ENCODE data around the gene TCF12.

The TCF12 gene

GRCh38 chr15:56901931-56902330, 16.5 kb upstream of the TCF12 start:
- H3K27ac ChIP-seq: no peak overlapping the region
- H3K36me3 ChIP-seq: no peaks in the 10 kb centered on the region
- H3K4me3 ChIP-seq: no peak overlapping the region
- TF ChIP-seq CTCF (IDR thresholded peaks at IDR 0.05): no peak
- DNase-seq: no peak
- no peaks in the 10 kb centered on the region for H3K4me1 ChIP-seq
- no peaks in the 10 kb centered on the region for H3K27me3 ChIP-seq
- H3K9me3 ChIP-seq: no peaks in the 10 kb centered on the region
- intact Hi-C loops (cut with DNase I; ENCODE audit: low total_unique reads): no loop called here

GRCh38 chr15:56906766-56907165, 11.7 kb upstream of the TCF12 start:
- Histone ChIP-seq H3K9me3 (no peaks in the 10 kb centered on the region), H3K27ac (no peak overlapping the region), H3K27me3 (no peaks in the 10 kb centered on the region), H3K4me3 (no peak overlapping the region), H3K36me3 (no peaks in the 10 kb centered on the region), H3K4me1 (no peaks in the 10 kb centered on the region)
- DNase-seq: no peak
- no peak for TF ChIP-seq CTCF (IDR thresholded peaks at IDR 0.05)
- intact Hi-C loops (cut with DNase I; ENCODE audit: low total_unique reads): no loop called here

GRCh38 chr15:56910801-56911200, 7.6 kb upstream of the TCF12 start:
- H3K27me3 ChIP-seq: no peaks in the 10 kb centered on the region

GRCh38 chr15:56913241-56913640, 5.2 kb upstream of the TCF12 start:
- no peaks in the 10 kb centered on the region for H3K36me3 ChIP-seq
- peak overlapping the region; percentile 41 to 58 for H3K27ac ChIP-seq
- H3K9me3 ChIP-seq: no peaks in the 10 kb centered on the region
- H3K4me1 ChIP-seq: peaks cover 0 to 45% (median 16%) of the 10 kb centered on the region in 4 donors
- no peaks in the 10 kb centered on the region for H3K27me3 ChIP-seq
- no peak for TF ChIP-seq CTCF (IDR thresholded peaks at IDR 0.05)
- peak overlapping the region in 1 of 2 donors; percentile 9 for H3K4me3 ChIP-seq
- intact Hi-C loops (cut with DNase I; ENCODE audit: low total_unique reads): loop anchor here (10.0 kb wide), 1 partner anchor 382 kb away; no protein-coding TSS in a partner anchor
- no peak for DNase-seq

More at GRCh38 chr15:56910801-56911200, 7.6 kb upstream of the TCF12 start:
- Histone ChIP-seq H3K36me3 (no peaks in the 10 kb centered on the region), H3K27ac (no peak overlapping the region), H3K4me3 (no peak overlapping the region), H3K4me1 (peaks cover 0 to 26% (median 9%) of the 10 kb centered on the region in 4 donors), H3K9me3 (no peaks in the 10 kb centered on the region)
- intact Hi-C loops (cut with DNase I; ENCODE audit: low total_unique reads): loop anchor here (10.0 kb wide), 1 partner anchor 384 kb away; no protein-coding TSS in a partner anchor
- no peak for TF ChIP-seq CTCF (IDR thresholded peaks at IDR 0.05)
- DNase-seq: no peak

- Histone ChIP-seq H3K4me1 (peaks cover 0 to 45% (median 16%) of the 10 kb centered on the region in 4 donors), H3K4me3 (peak overlapping the region in 1 of 2 donors; percentile 9), H3K27ac (peak overlapping the region; percentile 41 to 58), H3K9me3 (no peaks in the 10 kb centered on the region), H3K27me3 (no peaks in the 10 kb centered on the region), H3K36me3 (no peaks in the 10 kb centered on the region)
- TF ChIP-seq CTCF (IDR thresholded peaks at IDR 0.05): no peak
- intact Hi-C loops (cut with DNase I; ENCODE audit: low total_unique reads): loop anchor here (10.0 kb wide), 1 partner anchor 381 kb away; no protein-coding TSS in a partner anchor
- DNase-seq: no peak
These were observed 4.8 kb upstream of the TCF12 start for GRCh38 chr15:56913670-56914069.

- H3K36me3 ChIP-seq: peaks cover 0 to 7% (median 0%) of the 10 kb centered on the region in 3 donors
- peaks cover 0 to 54% (median 22%) of the 10 kb centered on the region in 4 donors for H3K4me1 ChIP-seq
- TF ChIP-seq CTCF (IDR thresholded peaks at IDR 0.05): no peak
- intact Hi-C loops (cut with DNase I; ENCODE audit: low total_unique reads): loop anchor here (10.0 kb wide), 1 partner anchor 379 kb away; no protein-coding TSS in a partner anchor
- H3K4me3 ChIP-seq: no peak overlapping the region
- no peak overlapping the region for H3K27ac ChIP-seq
- no peaks in the 10 kb centered on the region for H3K9me3 ChIP-seq
- no peak for DNase-seq
- H3K27me3 ChIP-seq: no peaks in the 10 kb centered on the region
These were observed 2.6 kb upstream of the TCF12 start for GRCh38 chr15:56915888-56916287.
